ENCODE data around the gene PDE3A. TPM values are rescaled to one million over a fixed set of nuclear protein-coding genes. Genes with fewer than 3 reads are reported as not detected.

PDE3A gene
- total RNA-seq, 1 experiment from 2014 or later, result 0.12 TPM

DNA sequence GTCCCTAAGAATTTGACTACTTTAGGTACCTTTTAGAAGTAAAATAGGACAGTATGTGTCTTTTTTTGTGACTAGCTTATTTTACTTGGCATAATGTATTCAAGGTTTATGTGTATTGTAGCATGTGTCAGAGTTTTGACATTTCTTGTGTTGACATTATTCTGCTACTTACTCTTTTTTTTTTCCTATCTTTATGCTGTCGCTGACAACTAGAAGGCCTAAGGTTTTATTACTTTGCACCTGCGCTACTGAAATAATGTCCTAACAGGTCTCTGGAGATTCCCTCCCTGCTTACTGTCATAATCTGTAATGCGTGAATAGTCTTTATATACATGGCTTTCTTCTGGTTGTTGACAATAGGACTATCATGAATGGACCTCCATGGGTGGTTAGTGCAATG lies 43.0 kb downstream of the PDE3A start:
- Histone ChIP-seq H3K27me3 (ENCODE audit: insufficient read depth, low read length) (no peaks in the 10 kb centered on the region), H3K9me2 (ENCODE audit: insufficient read depth) (no peaks in the 10 kb centered on the region), H2AFZ (ENCODE audit: low read depth, low read length, poor library complexity, severe bottlenecking) (no peak overlapping the region), H4K20me1 (ENCODE audit: insufficient read depth) (no peaks in the 10 kb centered on the region), H3K9ac (ENCODE audit: low read length) (no peak overlapping the region), H3K27ac (ENCODE audit: low read depth, low read length) (no peak overlapping the region), H3K4me1 (ENCODE audit: control insufficient read depth in 1 of 2, insufficient read depth in 2 of 2, low read length in 2 of 2) (no peaks in the 10 kb centered on the region), H3K79me2 (ENCODE audit: insufficient read depth, low read length) (no peaks in the 10 kb centered on the region), H3K4me2 (ENCODE audit: low read length) (no peak overlapping the region), H3K9me3 (ENCODE audit: control insufficient read depth in 1 of 2, insufficient read depth in 1 of 2, low read depth in 1 of 2, low read length in 2 of 2) (no peaks in the 10 kb centered on the region), H3K4me3 (replicated peaks in 1 of 2; ENCODE audit: low read depth in 1 of 2, low read length in 2 of 2) (no peak overlapping the region), H3K36me3 (ENCODE audit: control insufficient read depth in 1 of 2, insufficient read depth in 2 of 2, low read length in 2 of 2) (no peaks in the 10 kb centered on the region)
- ChIA-PET CTCF (no interaction called here), RAD21 (ENCODE audit: low non-redundant PET in 1 of 2, low total read pairs in 2 of 2, uncharacterized antibody in 2 of 2, unreplicated experiment in 2 of 2) (no interaction called here), POLR2A (no interaction called here)
- TF ChIP-seq SP1 (IDR thresholded peaks at IDR 0.05; ENCODE audit: low read depth), result no peak
- TF ChIP-seq CTCF (IDR thresholded peaks at IDR 0.05 in 2 of 3, conservative IDR thresholded peaks at IDR 0.05 in 1 of 3; ENCODE audit: borderline replicate concordance in 1 of 3, insufficient read depth in 1 of 3, low read depth in 2 of 3, low read length in 2 of 3), result no peak
- TF ChIP-seq RAD21 (IDR thresholded peaks at IDR 0.05; ENCODE audit: low read depth), result no peak
- TF ChIP-seq FOSL1 (IDR thresholded peaks at IDR 0.05; ENCODE audit: low read depth), result no peak
- TF ChIP-seq EGR1 (IDR thresholded peaks at IDR 0.05; ENCODE audit: low read depth), result no peak
- no peak for TF ChIP-seq ELF1 (IDR thresholded peaks at IDR 0.05; ENCODE audit: borderline replicate concordance, low read depth)
- intact Hi-C loops (cut with micrococcal nuclease), result no loop called here
- ATAC-seq, result no peak
- no peak for DNase-seq (ENCODE audit: low read depth, low spot score)
- no TSS peak for BruUV-seq (replicated peaks)

- intact Hi-C loops (cut with micrococcal nuclease), result no loop called here
- no TSS peak for BruUV-seq (replicated peaks)
- ATAC-seq, result no peak
- no peak for TF ChIP-seq SRF (IDR thresholded peaks at IDR 0.05; ENCODE audit: low read depth)
- TF ChIP-seq CEBPB (IDR thresholded peaks at IDR 0.05; ENCODE audit: low read depth), result no peak
- TF ChIP-seq JUND (IDR thresholded peaks at IDR 0.05), result no peak
- TF ChIP-seq POLR2AphosphoS5 (IDR thresholded peaks at IDR 0.05; ENCODE audit: low read depth, low read length), result no peak
- no peak for TF ChIP-seq CTCF (IDR thresholded peaks at IDR 0.05 in 2 of 3, conservative IDR thresholded peaks at IDR 0.05 in 1 of 3; ENCODE audit: borderline replicate concordance in 1 of 3, insufficient read depth in 1 of 3, low read depth in 2 of 3, low read length in 2 of 3)
- no peak for TF ChIP-seq POLR2A (IDR thresholded peaks at IDR 0.05; ENCODE audit: borderline replicate concordance, extremely low read depth, insufficient read depth, insufficient read length)
- no peak for TF ChIP-seq EZH2phosphoT487 (IDR thresholded peaks at IDR 0.05; ENCODE audit: borderline replicate concordance)
- TF ChIP-seq, protein P1, sequence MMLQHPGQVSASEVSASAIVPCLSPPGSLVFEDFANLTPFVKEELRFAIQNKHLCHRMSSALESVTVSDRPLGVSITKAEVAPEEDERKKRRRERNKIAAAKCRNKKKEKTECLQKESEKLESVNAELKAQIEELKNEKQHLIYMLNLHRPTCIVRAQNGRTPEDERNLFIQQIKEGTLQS (IDR thresholded peaks at IDR 0.05), result no peak
- no peak for TF ChIP-seq ZFX (IDR thresholded peaks at IDR 0.05)
- TF ChIP-seq, protein P2, sequence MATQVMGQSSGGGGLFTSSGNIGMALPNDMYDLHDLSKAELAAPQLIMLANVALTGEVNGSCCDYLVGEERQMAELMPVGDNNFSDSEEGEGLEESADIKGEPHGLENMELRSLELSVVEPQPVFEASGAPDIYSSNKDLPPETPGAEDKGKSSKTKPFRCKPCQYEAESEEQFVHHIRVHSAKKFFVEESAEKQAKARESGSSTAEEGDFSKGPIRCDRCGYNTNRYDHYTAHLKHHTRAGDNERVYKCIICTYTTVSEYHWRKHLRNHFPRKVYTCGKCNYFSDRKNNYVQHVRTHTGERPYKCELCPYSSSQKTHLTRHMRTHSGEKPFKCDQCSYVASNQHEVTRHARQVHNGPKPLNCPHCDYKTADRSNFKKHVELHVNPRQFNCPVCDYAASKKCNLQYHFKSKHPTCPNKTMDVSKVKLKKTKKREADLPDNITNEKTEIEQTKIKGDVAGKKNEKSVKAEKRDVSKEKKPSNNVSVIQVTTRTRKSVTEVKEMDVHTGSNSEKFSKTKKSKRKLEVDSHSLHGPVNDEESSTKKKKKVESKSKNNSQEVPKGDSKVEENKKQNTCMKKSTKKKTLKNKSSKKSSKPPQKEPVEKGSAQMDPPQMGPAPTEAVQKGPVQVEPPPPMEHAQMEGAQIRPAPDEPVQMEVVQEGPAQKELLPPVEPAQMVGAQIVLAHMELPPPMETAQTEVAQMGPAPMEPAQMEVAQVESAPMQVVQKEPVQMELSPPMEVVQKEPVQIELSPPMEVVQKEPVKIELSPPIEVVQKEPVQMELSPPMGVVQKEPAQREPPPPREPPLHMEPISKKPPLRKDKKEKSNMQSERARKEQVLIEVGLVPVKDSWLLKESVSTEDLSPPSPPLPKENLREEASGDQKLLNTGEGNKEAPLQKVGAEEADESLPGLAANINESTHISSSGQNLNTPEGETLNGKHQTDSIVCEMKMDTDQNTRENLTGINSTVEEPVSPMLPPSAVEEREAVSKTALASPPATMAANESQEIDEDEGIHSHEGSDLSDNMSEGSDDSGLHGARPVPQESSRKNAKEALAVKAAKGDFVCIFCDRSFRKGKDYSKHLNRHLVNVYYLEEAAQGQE (IDR thresholded peaks at IDR 0.05; ENCODE audit: low read depth), result no peak
- TF ChIP-seq FOSL1 (IDR thresholded peaks at IDR 0.05; ENCODE audit: low read depth), result no peak
Observed at GRCh38 chr12:20415028-20415427, 46.7 kb downstream of the PDE3A start.

More at GRCh38 chr12:20415028-20415427, 46.7 kb downstream of the PDE3A start:
- no peaks in the 10 kb centered on the region for H3K9me3 ChIP-seq (ENCODE audit: control insufficient read depth in 1 of 2, insufficient read depth in 1 of 2, low read depth in 1 of 2, low read length in 2 of 2)
- H3K4me1 ChIP-seq (ENCODE audit: control insufficient read depth in 1 of 2, insufficient read depth in 2 of 2, low read length in 2 of 2), result no peaks in the 10 kb centered on the region
- ChIA-PET RAD21 (ENCODE audit: low non-redundant PET in 1 of 2, low total read pairs in 2 of 2, uncharacterized antibody in 2 of 2, unreplicated experiment in 2 of 2) (no interaction called here), POLR2A (no interaction called here), CTCF (no interaction called here)
- H3K27ac ChIP-seq (ENCODE audit: low read depth, low read length), result no peak overlapping the region
- no peaks in the 10 kb centered on the region for H3K9me2 ChIP-seq (ENCODE audit: insufficient read depth)
- no peaks in the 10 kb centered on the region for H3K36me3 ChIP-seq (ENCODE audit: control insufficient read depth in 1 of 2, insufficient read depth in 2 of 2, low read length in 2 of 2)
- no peak overlapping the region for H3K4me3 ChIP-seq (replicated peaks in 1 of 2; ENCODE audit: low read depth in 1 of 2, low read length in 2 of 2)
- H3K4me2 ChIP-seq (ENCODE audit: low read length), result no peak overlapping the region
- H2AFZ ChIP-seq (ENCODE audit: low read depth, low read length, poor library complexity, severe bottlenecking), result no peak overlapping the region
- DNase-seq (ENCODE audit: low read depth, low spot score), result no peak
- no peak overlapping the region for H3K9ac ChIP-seq (ENCODE audit: low read length)
- H3K79me2 ChIP-seq (ENCODE audit: insufficient read depth, low read length), result no peaks in the 10 kb centered on the region
- H4K20me1 ChIP-seq (ENCODE audit: insufficient read depth), result no peaks in the 10 kb centered on the region
- H3K27me3 ChIP-seq (ENCODE audit: insufficient read depth, low read length), result no peaks in the 10 kb centered on the region

Measured in HCT116 (cell line).